Endothelial cell (in vitro differentiated cells): Measurements from ENCODE around the gene KLK6. TPM values are rescaled to one million over a fixed set of nuclear protein-coding genes. Genes with fewer than 3 reads are reported as not detected.

Experiments
- DNase-seq: peaks from one replicate; pipeline ENCODE4 v3.0.0; 2021; ENCODE audit warnings: low spot score
- H3K27ac Mint-ChIP-seq: one replicate; pipeline ENCODE4 v1.8.0; 2021; ENCODE audit warnings: mixed read lengths, inconsistent platforms; ENCODE audit not compliant: unreplicated experiment
- H3K27me3 Mint-ChIP-seq: one replicate; pipeline ENCODE4 v1.8.0; 2021; ENCODE audit warnings: mild to moderate bottlenecking, moderate library complexity, mixed read lengths, inconsistent platforms; ENCODE audit not compliant: unreplicated experiment
- H3K36me3 Mint-ChIP-seq: one replicate; pipeline ENCODE4 v1.8.0; 2021; ENCODE audit warnings: mild to moderate bottlenecking, low read depth, mixed read lengths, inconsistent platforms; ENCODE audit not compliant: unreplicated experiment
- H3K4me1 Mint-ChIP-seq: one replicate; pipeline ENCODE4 v1.8.0; 2021; ENCODE audit warnings: mild to moderate bottlenecking, mixed read lengths, inconsistent platforms; ENCODE audit not compliant: unreplicated experiment
- H3K4me3 Mint-ChIP-seq: one replicate; pipeline ENCODE4 v1.8.0; 2021; ENCODE audit warnings: mild to moderate bottlenecking, mixed read lengths, inconsistent platforms; ENCODE audit not compliant: unreplicated experiment
- H3K9me3 Mint-ChIP-seq: one replicate; pipeline ENCODE4 v1.8.0; 2021; ENCODE audit warnings: mixed read lengths, inconsistent platforms; ENCODE audit not compliant: unreplicated experiment
- total RNA-seq: library from RNA; stranded (reverse); fragmentation: NEBNext Ultra II Directional; extraction: Animal tissue kit (Norgen Biotek cat#: 25700); gene quantifications from one replicate; pipeline ENCODE4 v1.2.1, GENCODE V29; 2021; ENCODE audit not compliant: unreplicated experiment
- TF ChIP-seq, protein P1 (sequence below): fragments of 200-600 bp; sonication (generic); IDR thresholded peaks from one replicate; pipeline ENCODE4 v1.5.0; 2021; ENCODE audit warnings: antibody characterized with exemption; ENCODE audit not compliant: unreplicated experiment

Gene KLK6
- total RNA-seq, 1 donor from 2014 or later: 0.67 TPM

DNA sequence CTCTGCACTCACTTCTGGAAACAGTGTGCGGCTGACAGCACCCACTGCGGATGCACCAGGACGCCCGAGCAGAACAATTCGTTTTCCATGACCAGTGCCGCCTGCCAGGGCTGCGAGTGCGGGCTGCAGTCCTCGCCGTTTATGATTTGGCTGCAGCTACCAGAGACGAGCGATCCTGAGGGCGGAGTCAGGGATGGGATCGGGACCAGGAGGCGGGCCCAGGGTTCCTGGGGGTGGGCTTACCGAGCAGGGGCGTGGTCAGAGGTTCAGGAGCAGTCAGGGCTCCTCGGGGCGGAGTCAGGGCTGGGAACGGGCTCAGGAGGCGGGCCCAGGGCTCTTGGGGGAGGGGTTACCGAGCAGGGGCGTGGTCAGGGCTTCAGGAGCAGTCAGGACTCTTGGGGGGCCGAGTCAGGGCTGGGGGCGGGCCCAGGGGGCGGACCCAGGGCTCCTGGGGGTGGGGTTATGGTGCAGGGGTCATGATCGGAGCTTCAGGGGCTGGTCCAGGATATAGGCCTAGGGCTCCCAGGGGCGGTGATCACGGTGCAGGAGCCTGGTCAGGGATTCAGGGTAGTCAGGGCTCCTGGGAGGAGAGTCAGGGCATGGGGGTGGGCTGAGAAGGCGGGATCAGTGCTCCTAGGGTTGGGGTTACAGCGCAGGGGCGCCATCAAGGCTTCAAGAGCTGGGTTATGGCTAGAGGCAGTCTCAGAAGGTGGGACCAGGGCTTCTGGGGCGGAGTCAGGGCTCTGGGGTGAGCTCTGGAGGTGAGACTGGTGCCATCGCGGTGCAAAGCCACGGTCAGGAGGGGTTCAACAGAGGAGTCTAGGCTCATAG lies 59.9 kb downstream of the KLK6 start:
- H3K27ac Mint-ChIP-seq: no peak overlapping the region

More for the DNA sequence above, 59.9 kb downstream of the KLK6 start:
- no peaks in the 10 kb centered on the region for H3K36me3 Mint-ChIP-seq
- peaks cover 12% of the 10 kb centered on the region for H3K27me3 Mint-ChIP-seq
- DNase-seq: peak; percentile 85
- no peaks in the 10 kb centered on the region for H3K9me3 Mint-ChIP-seq
- peaks cover 4% of the 10 kb centered on the region for H3K4me1 Mint-ChIP-seq
- H3K4me3 Mint-ChIP-seq: peak overlapping the region; percentile 51
- TF ChIP-seq, protein P1, sequence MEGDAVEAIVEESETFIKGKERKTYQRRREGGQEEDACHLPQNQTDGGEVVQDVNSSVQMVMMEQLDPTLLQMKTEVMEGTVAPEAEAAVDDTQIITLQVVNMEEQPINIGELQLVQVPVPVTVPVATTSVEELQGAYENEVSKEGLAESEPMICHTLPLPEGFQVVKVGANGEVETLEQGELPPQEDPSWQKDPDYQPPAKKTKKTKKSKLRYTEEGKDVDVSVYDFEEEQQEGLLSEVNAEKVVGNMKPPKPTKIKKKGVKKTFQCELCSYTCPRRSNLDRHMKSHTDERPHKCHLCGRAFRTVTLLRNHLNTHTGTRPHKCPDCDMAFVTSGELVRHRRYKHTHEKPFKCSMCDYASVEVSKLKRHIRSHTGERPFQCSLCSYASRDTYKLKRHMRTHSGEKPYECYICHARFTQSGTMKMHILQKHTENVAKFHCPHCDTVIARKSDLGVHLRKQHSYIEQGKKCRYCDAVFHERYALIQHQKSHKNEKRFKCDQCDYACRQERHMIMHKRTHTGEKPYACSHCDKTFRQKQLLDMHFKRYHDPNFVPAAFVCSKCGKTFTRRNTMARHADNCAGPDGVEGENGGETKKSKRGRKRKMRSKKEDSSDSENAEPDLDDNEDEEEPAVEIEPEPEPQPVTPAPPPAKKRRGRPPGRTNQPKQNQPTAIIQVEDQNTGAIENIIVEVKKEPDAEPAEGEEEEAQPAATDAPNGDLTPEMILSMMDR: no peak

Other genes starting within 250 kb of the KLK6 start
- 6.5 TPM for gene SHANK1, start 249.8 kb downstream of the KLK6 start, total RNA-seq
- 37.3 TPM for gene CLEC11A, start 246.2 kb downstream of the KLK6 start, total RNA-seq
- not detected for gene GPR32, start 199.1 kb downstream of the KLK6 start, total RNA-seq
- gene ACP4, start 179.2 kb downstream of the KLK6 start, total RNA-seq: not detected
- 2.7 TPM for gene KLK1, start 145.8 kb downstream of the KLK6 start, total RNA-seq
- not detected for gene KLK15, start 136.0 kb downstream of the KLK6 start, total RNA-seq
- gene KLK3, start 114.7 kb downstream of the KLK6 start, total RNA-seq: not detected
- not detected for gene KLK2, start 96.2 kb downstream of the KLK6 start, total RNA-seq
- not detected for gene KLK4, start 58.2 kb downstream of the KLK6 start, total RNA-seq
- gene KLK5, start 16.6 kb downstream of the KLK6 start, total RNA-seq: not detected
- not detected for gene KLK7, start 14.3 kb upstream of the KLK6 start, total RNA-seq
- not detected for gene KLK8, start 32.0 kb upstream of the KLK6 start, total RNA-seq
- 11.1 TPM for gene KLK10, start 50.1 kb upstream of the KLK6 start, total RNA-seq
- gene KLK11, start 57.0 kb upstream of the KLK6 start, total RNA-seq: not detected
- not detected for gene KLK12, start 65.4 kb upstream of the KLK6 start, total RNA-seq
- gene KLK13, start 95.5 kb upstream of the KLK6 start, total RNA-seq: 0.67 TPM
- not detected for gene KLK14, start 113.3 kb upstream of the KLK6 start, total RNA-seq
- 5.4 TPM for gene CTU1, start 138.8 kb upstream of the KLK6 start, total RNA-seq
- 0.82 TPM for gene SIGLEC9, start 155.3 kb upstream of the KLK6 start, total RNA-seq
- not detected for gene SIGLEC7, start 172.7 kb upstream of the KLK6 start, total RNA-seq